HepG2 (cell line): ENCODE data around the gene BSG. TPM values are rescaled to one million over a fixed set of nuclear protein-coding genes. Genes with fewer than 3 reads are reported as not detected.
A peak's percentile ranks its signal among the peaks of the same experiment; 100 is the strongest.

ENCODE experiments used
- AKAP8 ChIP-seq: sonication (generic); formaldehyde crosslinking; IDR thresholded peaks from 2 replicates; pipeline ENCODE4 v1.5.1; 2020; ENCODE audit warnings: mild to moderate bottlenecking, missing genetic modification reagents
- HIVEP1 ChIP-seq: sonication (generic); formaldehyde crosslinking; IDR thresholded peaks from 2 replicates; pipeline ENCODE4 v1.4.0; 2020; ENCODE audit warnings: mild to moderate bottlenecking, missing genetic modification reagents
- MEIS1 ChIP-seq: sonication (generic); formaldehyde crosslinking; IDR thresholded peaks from 2 replicates; pipeline ENCODE4 v1.9.0; 2021; ENCODE audit warnings: mild to moderate bottlenecking, missing genetic modification reagents, moderate library complexity, borderline replicate concordance
- SP2 ChIP-seq: sonication (generic); formaldehyde crosslinking; IDR thresholded peaks from 2 replicates; pipeline ENCODE4 v1.5.1; 2020; ENCODE audit warnings: mild to moderate bottlenecking, missing genetic modification reagents
- XRCC5 ChIP-seq: fragments of 200-400 bp; formaldehyde crosslinking; optimal IDR thresholded peaks from 2 replicates; pipeline ENCODE3; 2017; ENCODE audit warnings: mild to moderate bottlenecking, low read length
- ZFP36L1 ChIP-seq: sonication (generic); formaldehyde crosslinking; IDR thresholded peaks from 2 replicates; pipeline ENCODE4 v1.8.0; 2022; ENCODE audit warnings: mild to moderate bottlenecking, missing genetic modification reagents, moderate library complexity
- ZNF337 ChIP-seq: sonication (generic); formaldehyde crosslinking; IDR thresholded peaks from 2 replicates; pipeline ENCODE4 v1.5.1; 2020; ENCODE audit warnings: missing genetic modification reagents, low read depth, mild to moderate bottlenecking, borderline replicate concordance
- ZNF709 ChIP-seq: sonication (generic); formaldehyde crosslinking; IDR thresholded peaks from 2 replicates; pipeline ENCODE4 v1.5.0; 2020; ENCODE audit warnings: mild to moderate bottlenecking, missing genetic modification reagents
- ZNF841 ChIP-seq: sonication (generic); formaldehyde crosslinking; IDR thresholded peaks from 2 replicates; pipeline ENCODE4 v1.8.1; 2023; ENCODE audit warnings: missing genetic modification reagents, borderline replicate concordance
- polyA plus RNA-seq, 8 experiments: library from polyadenylated mRNA; depleted of rRNA in 3 of 8; stranded (reverse) in 7 of 8; unstranded in 1 of 8; fragments of >200 nt; fragmentation: Illumina TruSeq in 4 of 8; extraction: Trizol in 4 of 8; gene quantifications; 2 replicates each; pipeline versions ENCODE4 v1.2.1 to v1.2.3, GENCODE V29; 2011 to 2016; ENCODE audit warnings: low read depth in 4 of 8, missing spikeins in 1 of 8, mixed read lengths in 1 of 8; ENCODE audit not compliant: insufficient read depth in 1 of 8
- total RNA-seq, 5 experiments: library from RNA; depleted of rRNA; stranded (reverse); fragments of >200 nt; fragmentation: Illumina TruSeq; extraction: Trizol; gene quantifications; 2 replicates each; pipeline ENCODE4 v1.2.3, GENCODE V29; 2016; ENCODE audit warnings: low read depth in 1 of 5
- TF ChIP-seq, protein P1 (sequence below): sonication (generic); formaldehyde crosslinking; IDR thresholded peaks from 2 replicates; pipeline ENCODE4 v1.4.0; 2020; ENCODE audit warnings: missing genetic modification reagents, mild to moderate bottlenecking, borderline replicate concordance
- TF ChIP-seq, protein P2 (sequence below), 2 experiments: sonication (generic) in 1 of 2; formaldehyde crosslinking in 1 of 2; IDR thresholded peaks; 2 replicates each; pipeline versions ENCODE4 v1.6.1 to v1.9.0; 2014 to 2022; ENCODE audit warnings: antibody characterized with exemption in 1 of 2, borderline replicate concordance in 1 of 2, inconsistent platforms in 1 of 2, low read depth in 1 of 2, missing genetic modification reagents in 1 of 2
- TF ChIP-seq, protein P3 (sequence below): sonication (generic); formaldehyde crosslinking; IDR thresholded peaks from 2 replicates; pipeline ENCODE4 v1.4.0; 2020; ENCODE audit warnings: mild to moderate bottlenecking, low read depth, missing genetic modification reagents
- TF ChIP-seq, protein P4 (sequence below): sonication (generic); formaldehyde crosslinking; IDR thresholded peaks from 2 replicates; pipeline ENCODE4 v1.9.0; 2021; ENCODE audit warnings: missing genetic modification reagents, borderline replicate concordance

The BSG gene
- total and polyA plus RNA-seq, 2 of the 13 experiments (the other 11 are each of a cell fraction or from before 2014, with no cell fraction given): 309 to 754 TPM

DNA sequence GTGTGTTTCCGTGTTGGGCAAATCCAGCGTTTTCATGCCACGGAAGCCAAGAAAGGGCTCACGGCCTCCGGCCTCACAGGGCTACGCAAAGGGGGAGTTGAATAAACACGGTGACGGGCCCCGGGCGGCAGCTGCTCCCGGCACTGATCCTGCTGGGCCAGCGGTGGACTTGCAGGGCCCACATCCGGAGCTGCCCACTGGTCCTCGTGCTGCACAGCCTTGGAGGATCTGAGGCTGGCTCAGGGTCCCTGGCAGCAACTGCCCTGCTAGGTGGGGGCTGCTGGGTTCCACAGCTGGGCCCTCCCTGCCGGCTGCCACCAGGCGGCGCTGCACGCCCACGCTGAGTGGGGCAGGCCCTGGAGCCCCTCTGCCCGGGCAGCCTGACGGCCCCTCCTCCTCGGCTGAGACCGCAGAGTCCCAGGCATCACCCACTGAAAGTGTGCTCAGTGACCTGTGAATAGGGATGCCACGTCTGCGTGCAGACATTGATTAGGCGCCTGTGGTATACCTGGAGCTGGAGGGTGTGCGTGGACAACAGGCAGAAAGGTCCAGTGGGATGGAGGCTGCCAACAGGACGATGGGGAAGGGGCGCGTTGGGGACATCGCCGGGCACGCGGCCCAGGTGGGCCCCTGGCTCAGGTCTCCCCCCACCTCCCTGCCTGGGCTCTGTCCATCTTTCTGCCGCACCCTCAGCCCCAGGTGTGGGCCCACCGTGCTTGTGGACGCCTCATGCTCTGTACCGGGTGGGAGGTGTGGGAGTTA, 12.0 kb downstream of the BSG start (continued):
- TF ChIP-seq, protein P1, sequence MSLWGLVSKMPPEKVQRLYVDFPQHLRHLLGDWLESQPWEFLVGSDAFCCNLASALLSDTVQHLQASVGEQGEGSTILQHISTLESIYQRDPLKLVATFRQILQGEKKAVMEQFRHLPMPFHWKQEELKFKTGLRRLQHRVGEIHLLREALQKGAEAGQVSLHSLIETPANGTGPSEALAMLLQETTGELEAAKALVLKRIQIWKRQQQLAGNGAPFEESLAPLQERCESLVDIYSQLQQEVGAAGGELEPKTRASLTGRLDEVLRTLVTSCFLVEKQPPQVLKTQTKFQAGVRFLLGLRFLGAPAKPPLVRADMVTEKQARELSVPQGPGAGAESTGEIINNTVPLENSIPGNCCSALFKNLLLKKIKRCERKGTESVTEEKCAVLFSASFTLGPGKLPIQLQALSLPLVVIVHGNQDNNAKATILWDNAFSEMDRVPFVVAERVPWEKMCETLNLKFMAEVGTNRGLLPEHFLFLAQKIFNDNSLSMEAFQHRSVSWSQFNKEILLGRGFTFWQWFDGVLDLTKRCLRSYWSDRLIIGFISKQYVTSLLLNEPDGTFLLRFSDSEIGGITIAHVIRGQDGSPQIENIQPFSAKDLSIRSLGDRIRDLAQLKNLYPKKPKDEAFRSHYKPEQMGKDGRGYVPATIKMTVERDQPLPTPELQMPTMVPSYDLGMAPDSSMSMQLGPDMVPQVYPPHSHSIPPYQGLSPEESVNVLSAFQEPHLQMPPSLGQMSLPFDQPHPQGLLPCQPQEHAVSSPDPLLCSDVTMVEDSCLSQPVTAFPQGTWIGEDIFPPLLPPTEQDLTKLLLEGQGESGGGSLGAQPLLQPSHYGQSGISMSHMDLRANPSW (CRISPR knock-in tag): peak; percentile 25; the same call in 1 of the 2 replicates
- TF ChIP-seq, protein P2, sequence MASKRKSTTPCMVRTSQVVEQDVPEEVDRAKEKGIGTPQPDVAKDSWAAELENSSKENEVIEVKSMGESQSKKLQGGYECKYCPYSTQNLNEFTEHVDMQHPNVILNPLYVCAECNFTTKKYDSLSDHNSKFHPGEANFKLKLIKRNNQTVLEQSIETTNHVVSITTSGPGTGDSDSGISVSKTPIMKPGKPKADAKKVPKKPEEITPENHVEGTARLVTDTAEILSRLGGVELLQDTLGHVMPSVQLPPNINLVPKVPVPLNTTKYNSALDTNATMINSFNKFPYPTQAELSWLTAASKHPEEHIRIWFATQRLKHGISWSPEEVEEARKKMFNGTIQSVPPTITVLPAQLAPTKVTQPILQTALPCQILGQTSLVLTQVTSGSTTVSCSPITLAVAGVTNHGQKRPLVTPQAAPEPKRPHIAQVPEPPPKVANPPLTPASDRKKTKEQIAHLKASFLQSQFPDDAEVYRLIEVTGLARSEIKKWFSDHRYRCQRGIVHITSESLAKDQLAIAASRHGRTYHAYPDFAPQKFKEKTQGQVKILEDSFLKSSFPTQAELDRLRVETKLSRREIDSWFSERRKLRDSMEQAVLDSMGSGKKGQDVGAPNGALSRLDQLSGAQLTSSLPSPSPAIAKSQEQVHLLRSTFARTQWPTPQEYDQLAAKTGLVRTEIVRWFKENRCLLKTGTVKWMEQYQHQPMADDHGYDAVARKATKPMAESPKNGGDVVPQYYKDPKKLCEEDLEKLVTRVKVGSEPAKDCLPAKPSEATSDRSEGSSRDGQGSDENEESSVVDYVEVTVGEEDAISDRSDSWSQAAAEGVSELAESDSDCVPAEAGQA (IDR thresholded peaks at IDR 0.05; ENCODE audit: low read depth): peak; percentile 51; the same call in 1 of the 2 replicates
- TF ChIP-seq, protein P2 (CRISPR knock-in tag; IDR thresholded peaks at IDR 0.05; ENCODE audit: borderline replicate concordance): no peak
- TF ChIP-seq, protein P3, sequence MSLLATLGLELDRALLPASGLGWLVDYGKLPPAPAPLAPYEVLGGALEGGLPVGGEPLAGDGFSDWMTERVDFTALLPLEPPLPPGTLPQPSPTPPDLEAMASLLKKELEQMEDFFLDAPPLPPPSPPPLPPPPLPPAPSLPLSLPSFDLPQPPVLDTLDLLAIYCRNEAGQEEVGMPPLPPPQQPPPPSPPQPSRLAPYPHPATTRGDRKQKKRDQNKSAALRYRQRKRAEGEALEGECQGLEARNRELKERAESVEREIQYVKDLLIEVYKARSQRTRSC (CRISPR knock-in tag): no peak
- TF ChIP-seq XRCC5: peak; percentile 58
- TF ChIP-seq ZNF841 (CRISPR knock-in tag): no peak
- 0 out of 2 replicates have a peak, but pooled peaks have one; percentile 87 for TF ChIP-seq ZNF337
- TF ChIP-seq MEIS1: 0 out of 2 replicates have a peak, but pooled peaks have one; percentile 28
- TF ChIP-seq SP2 (CRISPR knock-in tag): peak; percentile 27; the same call in 1 of the 2 replicates
- TF ChIP-seq, protein P4, sequence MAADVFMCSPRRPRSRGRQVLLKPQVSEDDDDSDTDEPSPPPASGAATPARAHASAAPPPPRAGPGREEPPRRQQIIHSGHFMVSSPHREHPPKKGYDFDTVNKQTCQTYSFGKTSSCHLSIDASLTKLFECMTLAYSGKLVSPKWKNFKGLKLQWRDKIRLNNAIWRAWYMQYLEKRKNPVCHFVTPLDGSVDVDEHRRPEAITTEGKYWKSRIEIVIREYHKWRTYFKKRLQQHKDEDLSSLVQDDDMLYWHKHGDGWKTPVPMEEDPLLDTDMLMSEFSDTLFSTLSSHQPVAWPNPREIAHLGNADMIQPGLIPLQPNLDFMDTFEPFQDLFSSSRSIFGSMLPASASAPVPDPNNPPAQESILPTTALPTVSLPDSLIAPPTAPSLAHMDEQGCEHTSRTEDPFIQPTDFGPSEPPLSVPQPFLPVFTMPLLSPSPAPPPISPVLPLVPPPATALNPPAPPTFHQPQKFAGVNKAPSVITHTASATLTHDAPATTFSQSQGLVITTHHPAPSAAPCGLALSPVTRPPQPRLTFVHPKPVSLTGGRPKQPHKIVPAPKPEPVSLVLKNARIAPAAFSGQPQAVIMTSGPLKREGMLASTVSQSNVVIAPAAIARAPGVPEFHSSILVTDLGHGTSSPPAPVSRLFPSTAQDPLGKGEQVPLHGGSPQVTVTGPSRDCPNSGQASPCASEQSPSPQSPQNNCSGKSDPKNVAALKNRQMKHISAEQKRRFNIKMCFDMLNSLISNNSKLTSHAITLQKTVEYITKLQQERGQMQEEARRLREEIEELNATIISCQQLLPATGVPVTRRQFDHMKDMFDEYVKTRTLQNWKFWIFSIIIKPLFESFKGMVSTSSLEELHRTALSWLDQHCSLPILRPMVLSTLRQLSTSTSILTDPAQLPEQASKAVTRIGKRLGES (CRISPR knock-in tag): no peak
- peak; percentile 58; the same call in 1 of the 2 replicates for TF ChIP-seq ZFP36L1
- TF ChIP-seq ZNF709: peak; percentile 69; the same call in 1 of the 2 replicates
- TF ChIP-seq AKAP8: peak; percentile 100
- TF ChIP-seq HIVEP1 (CRISPR knock-in tag): peak; percentile 41; the same call in 1 of the 2 replicates
